Sigmoid colon (tissue), 7 donors: ENCODE results near the gene MASP1. TPM values are rescaled to one million over a fixed set of nuclear protein-coding genes. Genes with fewer than 3 reads are reported as not detected.

ENCODE experiments used
- DNase-seq: peaks from one replicate; pipeline ENCODE4 v3.0.0-alpha.2; 2019
- H3K27ac ChIP-seq, 4 donors: fragments of 200-600 bp; sonication (generic); one replicate each; pipeline ENCODE4 v1.5.1; 2016 to 2019; ENCODE audit warnings: mild to moderate bottlenecking in 1 of 4
- H3K27me3 ChIP-seq, 3 donors: fragments of 200-600 bp; sonication (generic); one replicate each; pipeline ENCODE4 v1.5.1; 2019; ENCODE audit warnings: mild to moderate bottlenecking in 1 of 3
- H3K36me3 ChIP-seq, 4 donors: fragments of 200-600 bp; sonication (generic); one replicate each; pipeline ENCODE4 v1.5.1; 2016 to 2019
- H3K4me1 ChIP-seq, 4 donors: fragments of 200-600 bp; sonication (generic); one replicate each; pipeline ENCODE4 v1.5.1; 2017 to 2019
- H3K4me3 ChIP-seq, 4 donors: fragments of 200-600 bp; sonication (generic); one replicate each; pipeline ENCODE4 v1.5.1; 2017 to 2019; ENCODE audit warnings: mild to moderate bottlenecking in 2 of 4, moderate library complexity in 1 of 4
- H3K9me3 ChIP-seq, 4 donors: fragments of 200-600 bp in 3 of 4; sonication (generic) in 3 of 4; one replicate each; pipeline versions ENCODE4 v1.5.1 to v1.6.1; 2013 to 2019
- EP300 ChIP-seq, 4 donors: sonication (generic); formaldehyde crosslinking; IDR thresholded peaks; one replicate each; pipeline ENCODE4 v1.6.1; 2017; ENCODE audit warnings: antibody characterized with exemption in 4 of 4
- POLR2A ChIP-seq, 2 donors: fragments of 450-650 bp; IDR thresholded peaks; one replicate each; pipeline ENCODE4 v1.6.1; 2016; ENCODE audit warnings: antibody characterized with exemption in 2 of 2, mild to moderate bottlenecking in 2 of 2, moderate library complexity in 2 of 2
- POLR2AphosphoS5 ChIP-seq, 4 donors: sonication (generic); formaldehyde crosslinking; IDR thresholded peaks; one replicate each; pipeline ENCODE4 v1.6.1; 2017; ENCODE audit warnings: antibody characterized with exemption in 4 of 4
- WGBS, 2 donors: extraction: QIAGEN DNeasy Blood & Tissue Kit; methylation state at CpG; one replicate each; pipeline ENCODE4 v1.1.7; 2013; 5-methylcytosine and 5-hydroxymethylcytosine counted together
- intact Hi-C: fragments of 100-400 bp; cut with DNase I; formaldehyde crosslinking; loops from one replicate; pipeline ENCODE4 v1.15.1; 2023
- polyA plus RNA-seq, 3 donors: library from polyadenylated mRNA; stranded (reverse); fragments of 200-250 nt; gene quantifications; one replicate each; pipeline ENCODE4 v1.2.3, GENCODE V29; 2013
- total RNA-seq, 4 donors: library from RNA; depleted of rRNA; stranded (reverse); fragments of >200 nt; gene quantifications; one replicate each; pipeline ENCODE4 v1.1.0, GENCODE V29; 2016
- TF ChIP-seq, protein P1 (sequence below), 4 experiments: fragments of 450-650 bp in 3 of 4; fragments of 200-600 bp in 1 of 4; IDR thresholded peaks; one replicate each; pipeline ENCODE4 v1.5.1; 2016 to 2019; ENCODE audit warnings: antibody characterized with exemption in 4 of 4, mild to moderate bottlenecking in 3 of 4, moderate library complexity in 2 of 4
- donor health status: healthy with polysubstance abuse.
- donor health status: Bipolar disorder and iron deficiency.
- donor health status: healthy.

MASP1 gene
- total and polyA plus RNA-seq, 7 donors, result 0.69 to 236 (median 93.5) TPM

DNA sequence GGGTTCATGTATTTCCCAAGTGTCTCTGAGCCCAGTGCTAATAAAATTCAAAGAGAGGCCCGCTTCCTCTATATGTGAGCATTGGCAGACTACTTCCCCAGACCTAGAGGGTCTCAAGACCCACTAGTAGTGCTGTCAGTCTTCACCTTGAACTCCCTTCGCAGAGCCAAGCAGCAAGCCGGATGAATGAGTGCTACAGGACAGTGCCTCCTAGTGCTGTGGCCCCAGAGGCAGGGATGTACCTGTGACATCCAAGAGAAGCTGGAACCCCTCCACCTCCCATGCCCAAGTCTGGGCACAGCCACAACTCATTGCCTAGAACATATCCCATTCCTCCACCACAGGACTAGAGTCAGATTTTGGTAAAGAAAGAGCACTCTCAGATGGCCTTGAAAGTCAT, 37.2 kb upstream of the MASP1 start:
- DNase-seq, result peak; percentile 28
- H3K27me3 ChIP-seq, result no peaks in the 10 kb centered on the region
- no peaks in the 10 kb centered on the region for H3K36me3 ChIP-seq
- no peak overlapping the region for H3K27ac ChIP-seq
- H3K4me3 ChIP-seq, result no peak overlapping the region
- H3K9me3 ChIP-seq, result no peaks in the 10 kb centered on the region
- TF ChIP-seq POLR2AphosphoS5 (IDR thresholded peaks at IDR 0.05), result no peak
- TF ChIP-seq, protein P1, sequence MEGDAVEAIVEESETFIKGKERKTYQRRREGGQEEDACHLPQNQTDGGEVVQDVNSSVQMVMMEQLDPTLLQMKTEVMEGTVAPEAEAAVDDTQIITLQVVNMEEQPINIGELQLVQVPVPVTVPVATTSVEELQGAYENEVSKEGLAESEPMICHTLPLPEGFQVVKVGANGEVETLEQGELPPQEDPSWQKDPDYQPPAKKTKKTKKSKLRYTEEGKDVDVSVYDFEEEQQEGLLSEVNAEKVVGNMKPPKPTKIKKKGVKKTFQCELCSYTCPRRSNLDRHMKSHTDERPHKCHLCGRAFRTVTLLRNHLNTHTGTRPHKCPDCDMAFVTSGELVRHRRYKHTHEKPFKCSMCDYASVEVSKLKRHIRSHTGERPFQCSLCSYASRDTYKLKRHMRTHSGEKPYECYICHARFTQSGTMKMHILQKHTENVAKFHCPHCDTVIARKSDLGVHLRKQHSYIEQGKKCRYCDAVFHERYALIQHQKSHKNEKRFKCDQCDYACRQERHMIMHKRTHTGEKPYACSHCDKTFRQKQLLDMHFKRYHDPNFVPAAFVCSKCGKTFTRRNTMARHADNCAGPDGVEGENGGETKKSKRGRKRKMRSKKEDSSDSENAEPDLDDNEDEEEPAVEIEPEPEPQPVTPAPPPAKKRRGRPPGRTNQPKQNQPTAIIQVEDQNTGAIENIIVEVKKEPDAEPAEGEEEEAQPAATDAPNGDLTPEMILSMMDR (IDR thresholded peaks at IDR 0.05), result no peak
- no peak for TF ChIP-seq POLR2A (IDR thresholded peaks at IDR 0.05)
- TF ChIP-seq EP300 (IDR thresholded peaks at IDR 0.05), result no peak
- no peaks in the 10 kb centered on the region for H3K4me1 ChIP-seq
- WGBS, 2 donors, result 93 to 95% methylated on average over 3 of the region's 3 CpGs
- intact Hi-C loops, result no loop called here

DNA sequence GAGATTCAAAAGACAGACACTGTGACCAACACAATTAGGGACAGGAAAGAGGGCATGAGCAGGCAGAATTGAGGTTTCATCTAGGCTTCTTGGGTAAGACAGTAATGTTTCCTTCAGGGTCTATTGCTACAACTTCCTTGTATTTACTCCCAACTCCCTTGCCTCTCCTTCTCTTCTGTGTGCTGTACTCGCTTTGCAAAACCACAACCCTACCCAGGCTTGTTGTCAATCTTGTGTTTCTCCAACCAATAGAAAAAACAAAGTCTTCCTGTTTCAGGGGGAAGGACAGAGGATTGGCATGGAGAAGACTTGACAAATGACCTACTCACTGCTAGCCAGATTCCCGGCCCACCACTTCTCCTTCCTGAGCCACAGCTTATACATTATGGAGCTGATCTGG, 36.3 kb upstream of the MASP1 start:
- no peak for TF ChIP-seq EP300 (IDR thresholded peaks at IDR 0.05)
- no peak for TF ChIP-seq POLR2AphosphoS5 (IDR thresholded peaks at IDR 0.05)
- TF ChIP-seq, protein P1 (IDR thresholded peaks at IDR 0.05), result no peak
- no peak for TF ChIP-seq POLR2A (IDR thresholded peaks at IDR 0.05)
- no peak for DNase-seq
- Histone ChIP-seq H3K4me3 (no peak overlapping the region), H3K27me3 (no peaks in the 10 kb centered on the region), H3K4me1 (no peaks in the 10 kb centered on the region), H3K27ac (no peak overlapping the region), H3K9me3 (no peaks in the 10 kb centered on the region), H3K36me3 (no peaks in the 10 kb centered on the region)
- 62 to 80% methylated on average over 2 of the region's 2 CpGs for WGBS, 2 donors
- intact Hi-C loops, result no loop called here

DNA sequence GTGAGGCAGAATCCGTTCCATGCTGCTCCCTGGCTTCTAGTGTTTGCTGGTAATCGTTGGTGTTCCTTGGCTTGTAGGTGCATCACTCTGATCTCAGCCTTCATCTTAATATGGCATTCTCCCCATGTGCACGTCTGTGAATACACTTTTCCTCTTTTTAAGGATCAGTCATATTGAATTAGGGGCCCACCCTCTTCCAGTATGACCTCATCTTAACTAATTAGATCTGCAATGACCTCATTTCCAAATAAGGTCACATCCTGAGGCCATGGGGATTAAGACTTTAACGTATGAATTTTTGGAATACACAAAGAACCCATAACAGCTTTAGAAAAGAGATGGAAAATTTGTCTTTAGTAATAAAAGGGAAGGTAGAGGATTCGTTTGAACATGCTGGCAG, 34.1 kb upstream of the MASP1 start:
- intact Hi-C loops, result no loop called here

GRCh38 chr3:187323091-187323490, 31.6 kb upstream of the MASP1 start:
- Histone ChIP-seq H3K27ac (no peak overlapping the region), H3K27me3 (no peaks in the 10 kb centered on the region), H3K4me3 (no peak overlapping the region), H3K4me1 (peaks cover 0 to 15% (median 10%) of the 10 kb centered on the region in 4 donors), H3K36me3 (no peaks in the 10 kb centered on the region), H3K9me3 (no peaks in the 10 kb centered on the region)
- intact Hi-C loops, result no loop called here
- DNase-seq, result no peak
- 45 to 65% methylated on average over 3 of the region's 3 CpGs for WGBS, 2 donors
- no peak for TF ChIP-seq EP300 (IDR thresholded peaks at IDR 0.05)
- TF ChIP-seq, protein P1 (IDR thresholded peaks at IDR 0.05), result no peak
- no peak for TF ChIP-seq POLR2A (IDR thresholded peaks at IDR 0.05)
- no peak for TF ChIP-seq POLR2AphosphoS5 (IDR thresholded peaks at IDR 0.05)

More for the DNA sequence above, 34.1 kb upstream of the MASP1 start:
- Histone ChIP-seq H3K4me3 (no peak overlapping the region), H3K9me3 (no peaks in the 10 kb centered on the region), H3K27ac (no peak overlapping the region), H3K27me3 (no peaks in the 10 kb centered on the region), H3K36me3 (no peaks in the 10 kb centered on the region), H3K4me1 (no peaks in the 10 kb centered on the region)
- DNase-seq, result no peak
- WGBS, 2 donors, result 70 to 79% methylated on average over 5 of the region's 5 CpGs
- TF ChIP-seq POLR2A (IDR thresholded peaks at IDR 0.05), result no peak
- no peak for TF ChIP-seq EP300 (IDR thresholded peaks at IDR 0.05)
- TF ChIP-seq, protein P1 (IDR thresholded peaks at IDR 0.05), result no peak
- no peak for TF ChIP-seq POLR2AphosphoS5 (IDR thresholded peaks at IDR 0.05)

- 84 to 86% methylated on average over 7 of the region's 7 CpGs for WGBS, 2 donors
- H3K27ac ChIP-seq, result no peak overlapping the region
- TF ChIP-seq POLR2A (IDR thresholded peaks at IDR 0.05) (no peak), EP300 (IDR thresholded peaks at IDR 0.05) (no peak), POLR2AphosphoS5 (IDR thresholded peaks at IDR 0.05) (no peak)
- TF ChIP-seq, protein P1 (IDR thresholded peaks at IDR 0.05), result no peak
- no peaks in the 10 kb centered on the region for H3K36me3 ChIP-seq
- H3K27me3 ChIP-seq, result no peaks in the 10 kb centered on the region
- intact Hi-C loops, result no loop called here
- H3K9me3 ChIP-seq, result no peaks in the 10 kb centered on the region
- H3K4me3 ChIP-seq, result no peak overlapping the region
- DNase-seq, result no peak
- peaks cover 0 to 15% (median 10%) of the 10 kb centered on the region in 4 donors for H3K4me1 ChIP-seq
Observed at GRCh38 chr3:187322291-187322690, 30.8 kb upstream of the MASP1 start.
